ENCODE measurements around the gene SAPCD2.

DNA sequence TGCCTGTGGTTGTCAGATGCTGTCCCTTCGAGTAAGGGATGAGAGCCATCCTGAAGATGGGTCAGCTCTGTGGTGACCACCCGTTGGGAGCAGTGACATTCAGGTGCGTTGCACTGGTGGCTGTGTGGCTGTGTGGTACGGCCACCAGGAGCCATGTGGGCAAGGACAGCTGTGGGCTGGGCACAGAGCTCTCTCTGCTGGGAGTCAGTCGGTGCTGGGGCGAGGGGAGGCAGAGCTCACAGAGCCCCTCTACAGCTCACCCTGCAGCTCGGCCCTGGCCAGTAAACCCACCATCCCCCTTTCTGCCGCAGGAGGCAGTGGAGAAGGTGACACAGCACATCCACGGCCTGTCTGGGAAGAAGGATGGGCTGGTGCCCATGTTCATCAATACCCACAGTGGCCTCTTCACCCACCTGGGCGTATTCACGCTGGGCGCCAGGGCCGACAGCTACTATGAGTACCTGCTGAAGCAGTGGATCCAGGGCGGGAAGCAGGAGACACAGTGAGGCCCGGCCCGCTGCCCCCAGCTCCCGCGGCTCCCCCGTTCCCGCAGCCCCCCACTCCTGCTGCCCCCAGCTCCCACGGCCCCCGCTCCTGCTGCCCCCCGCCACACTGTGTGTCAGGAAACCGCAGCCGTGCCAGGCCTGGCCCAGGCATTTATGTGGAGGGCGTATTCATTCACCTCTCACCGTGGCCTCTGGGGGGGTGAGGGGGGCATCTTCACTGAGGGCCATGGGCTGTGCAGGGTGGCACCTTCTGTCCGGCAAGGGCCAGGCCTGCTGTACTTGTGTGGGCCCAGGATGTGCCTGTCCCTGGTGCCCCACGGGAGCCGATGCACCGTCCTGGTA, 35.7 kb upstream of the SAPCD2 start:
- TF ChIP-seq, protein P1, sequence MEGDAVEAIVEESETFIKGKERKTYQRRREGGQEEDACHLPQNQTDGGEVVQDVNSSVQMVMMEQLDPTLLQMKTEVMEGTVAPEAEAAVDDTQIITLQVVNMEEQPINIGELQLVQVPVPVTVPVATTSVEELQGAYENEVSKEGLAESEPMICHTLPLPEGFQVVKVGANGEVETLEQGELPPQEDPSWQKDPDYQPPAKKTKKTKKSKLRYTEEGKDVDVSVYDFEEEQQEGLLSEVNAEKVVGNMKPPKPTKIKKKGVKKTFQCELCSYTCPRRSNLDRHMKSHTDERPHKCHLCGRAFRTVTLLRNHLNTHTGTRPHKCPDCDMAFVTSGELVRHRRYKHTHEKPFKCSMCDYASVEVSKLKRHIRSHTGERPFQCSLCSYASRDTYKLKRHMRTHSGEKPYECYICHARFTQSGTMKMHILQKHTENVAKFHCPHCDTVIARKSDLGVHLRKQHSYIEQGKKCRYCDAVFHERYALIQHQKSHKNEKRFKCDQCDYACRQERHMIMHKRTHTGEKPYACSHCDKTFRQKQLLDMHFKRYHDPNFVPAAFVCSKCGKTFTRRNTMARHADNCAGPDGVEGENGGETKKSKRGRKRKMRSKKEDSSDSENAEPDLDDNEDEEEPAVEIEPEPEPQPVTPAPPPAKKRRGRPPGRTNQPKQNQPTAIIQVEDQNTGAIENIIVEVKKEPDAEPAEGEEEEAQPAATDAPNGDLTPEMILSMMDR (IDR thresholded peaks at IDR 0.05) = no peak
- no peak for TF ChIP-seq POLR2A (IDR thresholded peaks at IDR 0.05)

All from right lobe of liver (tissue), 4 donors.